HG03039 (cell line): Measurements from ENCODE around the gene ELMO3.

ENCODE experiments used
- ATAC-seq: cut with Tn5 transposase; IDR thresholded peaks from one replicate; pipeline ENCODE4 v1.9.1; 2021; ENCODE audit warnings: mild to moderate bottlenecking, moderate library complexity; ENCODE audit not compliant: unreplicated experiment

Gene ELMO3

GRCh38 chr16:67193536-67193935, 5.4 kb upstream of the ELMO3 start:
- no peak for ATAC-seq

GRCh38 chr16:67194260-67194659, 4.7 kb upstream of the ELMO3 start:
- no peak for ATAC-seq

GRCh38 chr16:67195676-67196075, 3.3 kb upstream of the ELMO3 start:
- no peak for ATAC-seq

- no peak for ATAC-seq
These were observed 2.0 kb upstream of the ELMO3 start for GRCh38 chr16:67196881-67197280.

- no peak for ATAC-seq
These were observed 1.2 kb upstream of the ELMO3 start for GRCh38 chr16:67197704-67198103.

- ATAC-seq: no peak
These were observed 645 bp upstream of the ELMO3 start for GRCh38 chr16:67198238-67198734.

GRCh38 chr16:67199808-67200198, 872 bp downstream of the ELMO3 start:
- ATAC-seq: no peak

- no peak for ATAC-seq
These were observed 1.6 kb downstream of the ELMO3 start for GRCh38 chr16:67200491-67200890.

- ATAC-seq: no peak
These were observed 2.7 kb downstream of the ELMO3 start for GRCh38 chr16:67201411-67202345.

DNA sequence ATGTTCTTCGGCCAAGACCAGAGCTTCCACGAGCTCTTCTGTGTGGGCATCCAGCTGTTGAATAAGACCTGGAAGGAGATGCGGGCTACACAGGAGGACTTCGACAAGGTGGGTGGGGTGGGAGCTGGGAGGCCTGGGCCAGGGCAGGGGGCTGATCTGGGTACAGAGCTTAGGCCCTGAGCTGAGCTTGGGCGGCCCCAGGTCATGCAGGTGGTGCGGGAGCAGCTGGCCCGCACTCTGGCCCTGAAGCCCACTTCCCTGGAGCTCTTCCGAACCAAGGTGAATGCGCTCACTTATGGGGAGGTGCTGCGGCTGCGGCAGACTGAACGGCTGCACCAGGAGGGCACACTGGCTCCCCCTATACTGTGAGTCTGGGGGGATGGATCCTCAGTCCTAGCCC, 3.5 kb downstream of the ELMO3 start:
- no peak for ATAC-seq

- ATAC-seq: no peak
These were observed 4.1 kb downstream of the ELMO3 start for GRCh38 chr16:67202956-67203493.

DNA sequence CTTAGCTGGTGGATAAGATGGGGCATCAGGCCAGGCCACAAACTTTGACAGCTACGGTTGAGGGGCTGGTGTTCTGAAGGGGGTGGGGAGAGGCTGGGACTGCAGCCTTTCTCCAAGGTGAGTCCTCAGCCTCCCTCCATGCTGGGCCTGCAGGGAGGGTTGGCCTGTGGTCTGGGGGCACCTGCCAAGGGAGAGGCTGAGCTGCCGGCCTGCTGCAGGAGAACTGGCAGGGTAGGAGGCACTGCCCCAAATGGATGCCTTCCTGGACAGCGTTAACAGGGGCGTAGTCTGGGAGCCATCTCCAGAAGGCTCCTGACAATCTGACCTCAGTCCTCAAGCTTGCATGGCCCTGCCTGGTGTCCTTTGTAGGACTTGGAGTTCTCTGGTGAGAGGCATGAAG, 5.1 kb downstream of the ELMO3 start:
- ATAC-seq: no peak

GRCh38 chr16:67206129-67206837, 7.4 kb downstream of the ELMO3 start:
- no peak for ATAC-seq

- no peak for ATAC-seq
These were observed 7.9 kb downstream of the ELMO3 start for GRCh38 chr16:67206838-67207248.

GRCh38 chr16:67207249-67208091, 8.5 kb downstream of the ELMO3 start:
- no peak for ATAC-seq

- no peak for ATAC-seq
These were observed 9.4 kb downstream of the ELMO3 start for GRCh38 chr16:67208154-67208896.

- no peak for ATAC-seq
These were observed 10.6 kb downstream of the ELMO3 start for GRCh38 chr16:67209565-67209964.

GRCh38 chr16:67210069-67210937, 11.4 kb downstream of the ELMO3 start:
- no peak for ATAC-seq

- no peak for ATAC-seq
These were observed 12.7 kb downstream of the ELMO3 start for GRCh38 chr16:67211674-67212073.
